HEK293T (cell line): ENCODE measurements around the gene FBXO24.

Experiments
- CTCF ChIA-PET: fragments of 350-600 bp; formaldehyde crosslinking; extraction: SDS; loops from one replicate; lab custom pipeline; 2021; ENCODE audit warnings: antibody characterized with exemption, inconsistent platforms; lab: Yijun Ruan, JAX
- POLR2A ChIA-PET: fragments of 350-600 bp; formaldehyde crosslinking; extraction: SDS; loops from one replicate; lab custom pipeline; 2020; ENCODE audit warnings: antibody characterized with exemption, inconsistent platforms; lab: Yijun Ruan, JAX
- DNase-seq: peaks from one replicate; pipeline ENCODE4 v3.0.0; 2012; ENCODE audit warnings: mixed read lengths; ENCODE audit errors: extremely low spot score
- ARNT ChIP-seq: fragments of 450-650 bp; IDR thresholded peaks from 2 replicates; pipeline ENCODE4 v1.6.1; 2017; ENCODE audit warnings: mild to moderate bottlenecking
- BHLHE40 ChIP-seq: fragments of 450-650 bp; IDR thresholded peaks from 2 replicates; pipeline ENCODE4 v1.6.1; 2016; ENCODE audit warnings: mild to moderate bottlenecking, moderate library complexity, borderline replicate concordance
- CTBP1 ChIP-seq: fragments of 450-650 bp; IDR thresholded peaks from 2 replicates; pipeline ENCODE4 v1.6.1; 2016; ENCODE audit warnings: borderline replicate concordance
- ELF4 ChIP-seq: fragments of 450-650 bp; IDR thresholded peaks from 2 replicates; pipeline ENCODE4 v1.6.1; 2017; ENCODE audit warnings: antibody characterized with exemption
- FOXA1 ChIP-seq: fragments of 450-650 bp; IDR thresholded peaks from 2 replicates; pipeline ENCODE4 v1.6.1; 2016; ENCODE audit warnings: mild to moderate bottlenecking
- FOXK2 ChIP-seq: fragments of 450-650 bp; IDR thresholded peaks from 2 replicates; pipeline ENCODE4 v1.6.1; 2016; ENCODE audit warnings: mild to moderate bottlenecking
- FOXM1 ChIP-seq: fragments of 450-650 bp; IDR thresholded peaks from 2 replicates; pipeline ENCODE4 v1.6.1; 2017; ENCODE audit warnings: mild to moderate bottlenecking, borderline replicate concordance
- HDGF ChIP-seq: fragments of 450-650 bp; IDR thresholded peaks from 2 replicates; pipeline ENCODE4 v1.6.1; 2017; ENCODE audit warnings: antibody characterized with exemption, borderline replicate concordance
- L3MBTL2 ChIP-seq: fragments of 450-650 bp; conservative IDR thresholded peaks from 2 replicates; pipeline ENCODE4 v1.6.1; 2016; ENCODE audit warnings: mild to moderate bottlenecking
- LEF1 ChIP-seq: fragments of 450-650 bp; IDR thresholded peaks from 2 replicates; pipeline ENCODE4 v1.6.1; 2017; ENCODE audit warnings: mild to moderate bottlenecking, borderline replicate concordance
- NFRKB ChIP-seq: fragments of 450-650 bp; IDR thresholded peaks from 2 replicates; pipeline ENCODE4 v1.6.1; 2016; ENCODE audit warnings: mild to moderate bottlenecking, moderate library complexity
- SP1 ChIP-seq: fragments of 450-650 bp; IDR thresholded peaks from 2 replicates; pipeline ENCODE4 v1.6.1; 2017
- SUZ12 ChIP-seq: fragments of 450-650 bp; IDR thresholded peaks from 2 replicates; pipeline ENCODE4 v1.6.1; 2016; ENCODE audit warnings: mild to moderate bottlenecking
- TARDBP ChIP-seq: fragments of 450-650 bp; IDR thresholded peaks from 2 replicates; pipeline ENCODE4 v1.6.1; 2016
- ZNF384 ChIP-seq: fragments of 450-650 bp; IDR thresholded peaks from 2 replicates; pipeline ENCODE4 v1.6.1; 2016
- TF ChIP-seq, protein P1 (sequence below): fragments of 450-650 bp; IDR thresholded peaks from 2 replicates; pipeline ENCODE4 v1.6.1; 2016

The FBXO24 gene

GRCh38 chr7:100576384-100576993, 9.6 kb upstream of the FBXO24 start:
- ChIA-PET POLR2A (interaction anchor here (1.8 kb wide), 1 partner anchor 129 kb away, joined by 5 read pairs; the partner anchor contains the start of gene POP7), CTCF (interaction anchor here (0.6 kb wide), 1 partner anchor 9 kb away, joined by 3 read pairs; no protein-coding TSS in a partner anchor)
- TF ChIP-seq ELF4 (no peak), CTBP1 (no peak), TARDBP (no peak), L3MBTL2 (no peak), FOXK2 (no peak), FOXM1 (no peak), HDGF (no peak), BHLHE40 (no peak), SUZ12 (no peak), LEF1 (no peak), ZNF384 (no peak), SP1 (no peak), ARNT (no peak)
- TF ChIP-seq, protein P1, sequence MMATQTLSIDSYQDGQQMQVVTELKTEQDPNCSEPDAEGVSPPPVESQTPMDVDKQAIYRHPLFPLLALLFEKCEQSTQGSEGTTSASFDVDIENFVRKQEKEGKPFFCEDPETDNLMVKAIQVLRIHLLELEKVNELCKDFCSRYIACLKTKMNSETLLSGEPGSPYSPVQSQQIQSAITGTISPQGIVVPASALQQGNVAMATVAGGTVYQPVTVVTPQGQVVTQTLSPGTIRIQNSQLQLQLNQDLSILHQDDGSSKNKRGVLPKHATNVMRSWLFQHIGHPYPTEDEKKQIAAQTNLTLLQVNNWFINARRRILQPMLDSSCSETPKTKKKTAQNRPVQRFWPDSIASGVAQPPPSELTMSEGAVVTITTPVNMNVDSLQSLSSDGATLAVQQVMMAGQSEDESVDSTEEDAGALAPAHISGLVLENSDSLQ = no peak
- DNase-seq = no peak

DNA sequence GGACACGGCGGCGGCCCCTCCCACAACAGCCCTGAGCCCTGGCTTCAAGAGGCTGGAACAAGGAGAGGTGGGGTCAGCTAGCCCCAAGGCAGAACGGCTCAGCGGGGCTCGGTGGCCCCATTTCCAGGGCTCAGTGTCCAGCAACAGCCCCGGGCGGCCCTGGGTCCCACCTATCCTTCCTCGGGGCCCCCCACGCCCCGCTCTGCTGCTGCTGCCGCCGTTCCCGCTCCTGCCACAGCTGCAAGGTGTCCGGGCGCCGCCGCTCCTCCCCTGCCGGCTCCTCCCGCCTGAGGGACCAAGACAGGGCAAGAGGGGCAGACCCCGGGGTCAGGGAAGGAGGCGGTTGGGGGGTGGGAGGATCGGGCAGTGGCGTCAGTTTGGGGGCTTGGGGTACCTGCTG, 9.0 kb upstream of the FBXO24 start:
- CTCF ChIA-PET = interaction anchor here (0.6 kb wide), 1 partner anchor 8 kb away, joined by 3 read pairs; no protein-coding TSS in a partner anchor

DNA sequence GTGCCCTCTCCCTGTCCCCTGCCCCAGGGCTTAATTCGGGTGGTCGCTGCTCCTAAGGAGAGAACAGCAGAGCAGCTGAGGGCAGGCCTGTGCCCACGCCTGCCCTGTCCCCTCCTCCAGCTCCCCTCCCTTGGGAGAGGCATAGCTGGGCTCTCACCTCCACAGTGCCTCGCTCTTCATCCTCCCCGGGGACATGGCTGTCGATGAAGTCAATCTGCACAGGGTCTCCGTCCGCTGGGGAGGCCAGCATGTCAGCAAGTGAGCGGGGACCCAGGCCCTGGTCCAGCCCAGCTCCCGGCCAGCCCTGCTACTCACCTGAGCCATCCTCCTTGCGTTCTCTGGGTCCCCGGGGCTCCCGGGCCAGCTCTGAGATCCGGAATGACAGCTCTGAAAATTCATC, 8.6 kb upstream of the FBXO24 start:
- TF ChIP-seq TARDBP (no peak), NFRKB (no peak), SP1 (no peak), SUZ12 (no peak), BHLHE40 (no peak), FOXM1 (no peak), CTBP1 (no peak)
- TF ChIP-seq, protein P1 = no peak
- POLR2A ChIA-PET = interaction anchor here (1.0 to 1.8 kb wide), 2 partner anchors 9 to 128 kb away, joined by 5 to 11 read pairs; partner anchors contain the start of genes FBXO24, LRCH4 and POP7
- CTCF ChIA-PET = no interaction called here
- no peak for DNase-seq

More for the DNA sequence above, 9.0 kb upstream of the FBXO24 start:
- TF ChIP-seq FOXM1 = no peak
- TF ChIP-seq CTBP1 = no peak
- no peak for TF ChIP-seq FOXK2
- TF ChIP-seq SP1 = no peak
- TF ChIP-seq, protein P1 = no peak
- TF ChIP-seq NFRKB = no peak
- no peak for TF ChIP-seq FOXA1
- TF ChIP-seq LEF1 = no peak
- no peak for TF ChIP-seq L3MBTL2
- TF ChIP-seq SUZ12 = no peak
- TF ChIP-seq ELF4 = no peak
- TF ChIP-seq HDGF = no peak
- TF ChIP-seq TARDBP = no peak
- POLR2A ChIA-PET = interaction anchor here (1.0 to 1.8 kb wide), 2 partner anchors 9 to 129 kb away, joined by 5 to 11 read pairs; partner anchors contain the start of genes FBXO24, LRCH4 and POP7
- no peak for DNase-seq

DNA sequence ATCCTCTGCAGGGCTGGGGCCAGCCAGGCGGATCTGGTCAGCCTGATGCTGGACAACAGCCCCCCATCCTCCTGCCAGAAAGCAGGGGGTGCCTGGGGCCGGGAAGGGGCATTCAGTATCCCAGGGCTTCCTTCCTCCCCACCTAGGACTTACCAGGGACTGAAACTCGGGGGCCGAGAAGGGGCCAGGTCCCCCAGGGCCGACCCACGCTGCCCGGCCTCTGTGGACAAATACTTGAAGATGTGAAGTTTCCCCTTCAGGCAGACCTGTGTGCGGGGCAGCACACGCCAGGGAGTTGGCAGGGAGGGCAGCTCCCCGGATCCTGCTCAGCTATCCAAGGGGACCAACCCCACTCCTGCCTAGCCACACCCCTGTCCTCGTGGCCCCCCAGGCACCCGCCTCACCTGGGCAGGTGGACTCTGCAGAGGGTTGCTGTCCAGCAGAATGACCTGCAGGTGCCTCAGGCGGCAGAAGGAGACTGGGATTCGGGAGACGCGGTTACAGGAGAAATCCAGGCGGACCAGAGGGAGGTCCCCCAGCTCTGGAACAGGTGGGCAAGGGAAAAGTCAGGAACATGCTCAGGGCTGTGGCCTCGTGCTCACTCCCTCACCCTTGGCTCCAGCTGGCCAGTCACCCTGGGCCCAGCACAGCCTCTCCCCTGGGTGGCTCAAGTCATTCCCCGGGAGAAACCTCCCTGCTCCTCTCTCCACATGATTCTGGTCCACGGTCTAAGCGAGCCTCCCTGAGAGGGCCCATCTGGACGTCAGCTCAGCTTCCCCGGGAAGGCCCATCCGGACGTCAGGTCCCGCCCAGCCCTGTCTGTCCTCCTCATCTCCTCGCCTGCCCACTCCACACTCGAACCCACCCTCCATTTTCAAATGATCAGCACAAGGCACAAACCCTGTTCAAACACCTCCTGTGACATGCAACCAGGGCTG, 7.6 kb upstream of the FBXO24 start:
- POLR2A ChIA-PET = interaction anchor here (1.8 kb wide), 1 partner anchor 127 kb away, joined by 5 read pairs; the partner anchor contains the start of gene POP7
- CTCF ChIA-PET = interaction anchor here (0.6 kb wide), 1 partner anchor 9 kb away, joined by 3 read pairs; no protein-coding TSS in a partner anchor
- no peak for TF ChIP-seq SP1
- TF ChIP-seq TARDBP = no peak
- TF ChIP-seq CTBP1 = no peak
- no peak for TF ChIP-seq SUZ12
- TF ChIP-seq, protein P1 = no peak
- no peak for TF ChIP-seq FOXK2
- TF ChIP-seq LEF1 = no peak
- TF ChIP-seq ZNF384 = no peak
- TF ChIP-seq BHLHE40 = no peak
- no peak for TF ChIP-seq ARNT
- no peak for TF ChIP-seq ELF4
- TF ChIP-seq HDGF = no peak
- no peak for TF ChIP-seq FOXM1
- TF ChIP-seq NFRKB = no peak
- no peak for TF ChIP-seq L3MBTL2
- no peak for TF ChIP-seq FOXA1
- no peak for DNase-seq
